Melanocyte of skin (primary cell): Measurements from ENCODE around the gene CCDC33. TPM values are rescaled to one million over a fixed set of nuclear protein-coding genes. Genes with fewer than 3 reads are reported as not detected.

ENCODE experiments used
- total RNA-seq, 2 donors: library from RNA; depleted of rRNA; stranded (reverse); fragments of >200 nt; gene quantifications; 2 replicates each; pipeline ENCODE4 v1.2.3, GENCODE V29; 2012

CCDC33 gene
- not detected for total RNA-seq

GRCh38 chr15:74235962-74236361, at the start of gene CCDC33:
TSS of gene CCDC33 (plus strand) at chr15:74236326. CDS start at chr15:74236720, 394 bp downstream.

GRCh38 chr15:74202452-74203401, 33.4 kb upstream of the CCDC33 start, which contains the start of gene STRA6:
TSS of gene STRA6 (minus strand) at chr15:74202787. CDS start at chr15:74202267, 520 bp downstream.

GRCh38 chr15:74367296-74367854, 131.2 kb downstream of the CCDC33 start, which contains the start of gene CYP11A1:
TSS of gene CYP11A1 (minus strand) at chr15:74367646. CDS start at chr15:74367585, 61 bp downstream.

Other genes with a start within 250 kb of the CCDC33 start
- gene STOML1, start 244.0 kb upstream of the CCDC33 start, total RNA-seq = 10 to 100 TPM; 11.3 to 16.5 TPM
- 100 to 1,000 TPM in 1 of 2 donors, 10 to 100 TPM in 1; 84.7 to 126 TPM for gene PML, start 241.6 kb upstream of the CCDC33 start, total RNA-seq
- under 1 TPM; under 0.01 to 0.67 TPM for gene GOLGA6A, start 153.8 kb upstream of the CCDC33 start, total RNA-seq
- under 1 TPM in 1 of 2 donors, not detected in 1; under 0.01 TPM for gene ISLR2, start 105.7 kb upstream of the CCDC33 start, total RNA-seq
- not detected for gene ISLR, start 62.6 kb upstream of the CCDC33 start, total RNA-seq
- gene STRA6, start 33.5 kb upstream of the CCDC33 start, total RNA-seq = not detected
- under 1 TPM in 1 of 2 donors, not detected in 1; 0.69 TPM for gene CYP11A1, start 131.3 kb downstream of the CCDC33 start, total RNA-seq
- gene SEMA7A, start 197.6 kb downstream of the CCDC33 start, total RNA-seq = 10 to 100 TPM in 1 of 2 donors, 1 to 10 TPM in 1; 9.3 to 11.7 TPM
- gene UBL7, start 224.8 kb downstream of the CCDC33 start, total RNA-seq = 10 to 100 TPM; 49.9 to 62.6 TPM